AG10803 (cell line): Measurements from ENCODE around the gene GPHA2.

Experiments used
- DNase-seq: peaks from one replicate; pipeline ENCODE4 v3.0.0; 2010; ENCODE audit warnings: low read depth
- H3K4me3 ChIP-seq: 2 replicates; pipeline ENCODE4 v1.5.1; 2011; ENCODE audit warnings: mild to moderate bottlenecking, low read length, control low read depth
- CTCF ChIP-seq: conservative IDR thresholded peaks from 2 replicates; pipeline ENCODE4 v1.5.1; 2011; ENCODE audit warnings: mild to moderate bottlenecking, low read length, control low read depth, inconsistent platforms

GPHA2 gene

GRCh38 chr11:64896448-64897022 lies 39.2 kb downstream of the GPHA2 start:
- TF ChIP-seq CTCF: no peak
- H3K4me3 ChIP-seq: no peak overlapping the region
- no peak for DNase-seq

GRCh38 chr11:64894812-64895452 lies 40.8 kb downstream of the GPHA2 start:
- DNase-seq: no peak
- no peak overlapping the region for H3K4me3 ChIP-seq
- no peak for TF ChIP-seq CTCF

- TF ChIP-seq CTCF: peak; percentile 83
- DNase-seq: peak; percentile 65
- H3K4me3 ChIP-seq: no peak overlapping the region
These were observed 41.5 kb downstream of the GPHA2 start for GRCh38 chr11:64894070-64894811.

- DNase-seq: no peak
- TF ChIP-seq CTCF: no peak
- H3K4me3 ChIP-seq: no peak overlapping the region
These were observed 42.3 kb downstream of the GPHA2 start for GRCh38 chr11:64893194-64894069.

- DNase-seq: no peak
- no peak for TF ChIP-seq CTCF
- no peak overlapping the region for H3K4me3 ChIP-seq
These were observed 42.9 kb downstream of the GPHA2 start for GRCh38 chr11:64892838-64893193.

- no peak for TF ChIP-seq CTCF
- H3K4me3 ChIP-seq: no peak overlapping the region
- no peak for DNase-seq
These were observed 43.3 kb downstream of the GPHA2 start for GRCh38 chr11:64892411-64892831.
